Transverse colon (tissue), 4 donors: Measurements from ENCODE around the gene FAM50B.

Experiments used
- EP300 ChIP-seq: sonication (generic); formaldehyde crosslinking; IDR thresholded peaks from one replicate; pipeline ENCODE4 v1.6.1; 2017; ENCODE audit warnings: antibody characterized with exemption, low read depth
- POLR2A ChIP-seq: fragments of 450-650 bp; IDR thresholded peaks from one replicate; pipeline ENCODE4 v1.6.1; 2016; ENCODE audit warnings: antibody characterized with exemption, mild to moderate bottlenecking, moderate library complexity
- POLR2AphosphoS5 ChIP-seq, 3 donors: sonication (generic); formaldehyde crosslinking; IDR thresholded peaks; one replicate each; pipeline ENCODE4 v1.6.1; 2016; ENCODE audit warnings: antibody characterized with exemption in 3 of 3
- TF ChIP-seq, protein P1 (sequence below), 5 experiments: fragments of 200-600 bp in 3 of 5; fragments of 450-650 bp in 2 of 5; sonication (generic) in 3 of 5; IDR thresholded peaks; 1 replicate in 2 of 5; 2 replicates in 3 of 5; pipeline ENCODE4 v1.5.1; 2016 to 2017; ENCODE audit warnings: antibody characterized with exemption in 5 of 5, inconsistent platforms in 3 of 5, mild to moderate bottlenecking in 2 of 5, moderate library complexity in 1 of 5

DNA sequence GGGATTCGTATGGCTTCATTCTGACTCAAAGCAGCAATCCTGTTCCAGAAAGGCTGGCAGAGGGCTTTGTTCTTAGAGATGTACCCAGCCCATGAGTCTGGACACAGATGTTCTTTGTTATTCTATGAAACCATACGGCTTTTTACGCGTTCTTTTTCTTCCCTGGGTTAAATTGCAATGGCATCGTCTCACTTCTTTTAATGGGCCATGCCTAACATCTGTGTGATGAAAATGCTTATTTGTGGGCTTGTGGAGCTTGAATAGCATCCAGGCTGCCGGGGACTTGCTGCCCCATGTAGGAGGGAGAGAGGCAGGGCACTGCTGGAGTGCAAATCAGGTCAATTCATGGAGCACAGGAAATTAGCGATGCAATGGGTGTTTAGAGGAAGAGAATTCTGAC lies 19.4 kb downstream of the FAM50B start:
- TF ChIP-seq, protein P1, sequence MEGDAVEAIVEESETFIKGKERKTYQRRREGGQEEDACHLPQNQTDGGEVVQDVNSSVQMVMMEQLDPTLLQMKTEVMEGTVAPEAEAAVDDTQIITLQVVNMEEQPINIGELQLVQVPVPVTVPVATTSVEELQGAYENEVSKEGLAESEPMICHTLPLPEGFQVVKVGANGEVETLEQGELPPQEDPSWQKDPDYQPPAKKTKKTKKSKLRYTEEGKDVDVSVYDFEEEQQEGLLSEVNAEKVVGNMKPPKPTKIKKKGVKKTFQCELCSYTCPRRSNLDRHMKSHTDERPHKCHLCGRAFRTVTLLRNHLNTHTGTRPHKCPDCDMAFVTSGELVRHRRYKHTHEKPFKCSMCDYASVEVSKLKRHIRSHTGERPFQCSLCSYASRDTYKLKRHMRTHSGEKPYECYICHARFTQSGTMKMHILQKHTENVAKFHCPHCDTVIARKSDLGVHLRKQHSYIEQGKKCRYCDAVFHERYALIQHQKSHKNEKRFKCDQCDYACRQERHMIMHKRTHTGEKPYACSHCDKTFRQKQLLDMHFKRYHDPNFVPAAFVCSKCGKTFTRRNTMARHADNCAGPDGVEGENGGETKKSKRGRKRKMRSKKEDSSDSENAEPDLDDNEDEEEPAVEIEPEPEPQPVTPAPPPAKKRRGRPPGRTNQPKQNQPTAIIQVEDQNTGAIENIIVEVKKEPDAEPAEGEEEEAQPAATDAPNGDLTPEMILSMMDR (IDR thresholded peaks at IDR 0.05): no peak
- TF ChIP-seq POLR2A: no peak
- no peak for TF ChIP-seq EP300
- no peak for TF ChIP-seq POLR2AphosphoS5 (IDR thresholded peaks at IDR 0.05)
